GM21390 (cell line): ENCODE data around the gene INPP5D.
"Not testable (repeated sequence)": the region's sequence is repeated elsewhere in the genome, so short reads cannot be mapped to it uniquely, and the experiment has no call there.

ENCODE experiments used
- ATAC-seq: cut with Tn5 transposase; IDR thresholded peaks from one replicate; pipeline ENCODE4 v1.9.1; 2021; ENCODE audit not compliant: unreplicated experiment

INPP5D gene

DNA sequence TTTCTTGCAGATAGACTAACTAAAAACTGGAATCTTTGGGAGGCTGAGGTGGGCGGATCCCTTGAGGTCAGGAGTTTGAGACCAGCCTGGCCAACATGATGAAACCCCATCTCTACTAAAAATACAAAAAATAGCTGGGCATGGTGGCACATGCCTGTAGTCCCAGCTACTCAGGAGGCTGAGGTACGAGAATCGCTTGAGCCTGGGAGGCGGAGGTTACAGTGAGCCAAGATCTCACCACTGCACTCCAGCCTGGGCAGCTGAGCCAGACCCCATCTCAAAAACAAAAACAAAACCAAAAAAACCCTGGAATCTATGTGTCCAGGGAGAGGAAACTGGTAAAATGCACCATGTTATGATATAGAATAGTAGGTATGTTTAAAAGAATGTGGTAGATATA is 7.6 kb upstream of the INPP5D start:
- not testable (repeated sequence) for ATAC-seq

GRCh38 chr2:233053928-233054784 is 6.0 kb upstream of the INPP5D start:
- peak; percentile 64 for ATAC-seq

- ATAC-seq = no peak
Measured at GRCh38 chr2:233055362-233055761, 4.8 kb upstream of the INPP5D start.

DNA sequence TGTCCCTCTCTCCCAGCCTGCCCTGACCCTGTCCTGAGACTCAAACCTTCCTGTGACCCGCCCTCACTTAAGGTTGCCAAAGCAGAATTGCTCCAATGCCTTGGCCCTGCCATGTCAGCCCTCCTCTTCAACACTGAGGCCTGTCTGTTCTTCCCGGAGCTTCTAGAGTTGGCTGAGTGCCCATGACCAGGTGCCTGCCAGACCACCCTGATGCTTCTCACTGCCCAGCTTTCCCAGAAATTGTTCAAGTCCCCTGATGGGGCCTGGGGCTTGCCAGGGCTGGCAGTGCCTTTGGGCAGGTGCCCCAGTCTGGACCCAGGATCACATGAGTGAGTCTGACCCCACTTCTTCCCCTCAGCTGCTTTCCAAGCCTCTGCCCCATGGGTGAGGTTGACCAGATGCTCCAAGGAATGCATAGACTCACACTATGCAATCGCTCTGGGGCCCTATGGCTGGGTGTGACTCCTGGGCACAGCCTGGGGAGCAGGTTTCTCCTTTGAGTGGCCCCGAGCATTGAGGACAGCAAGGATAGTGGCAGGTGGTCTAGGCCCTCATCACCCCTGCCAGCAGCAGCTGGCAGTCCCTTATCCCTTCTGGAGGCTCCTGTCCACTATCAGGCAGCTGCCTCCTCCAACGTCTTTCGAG is 3.1 kb upstream of the INPP5D start:
- ATAC-seq = no peak

GRCh38 chr2:233058717-233059546 is 1.2 kb upstream of the INPP5D start:
- no peak for ATAC-seq

- ATAC-seq = no peak
Measured at GRCh38 chr2:233059547-233059796, 670 bp upstream of the INPP5D start.

DNA sequence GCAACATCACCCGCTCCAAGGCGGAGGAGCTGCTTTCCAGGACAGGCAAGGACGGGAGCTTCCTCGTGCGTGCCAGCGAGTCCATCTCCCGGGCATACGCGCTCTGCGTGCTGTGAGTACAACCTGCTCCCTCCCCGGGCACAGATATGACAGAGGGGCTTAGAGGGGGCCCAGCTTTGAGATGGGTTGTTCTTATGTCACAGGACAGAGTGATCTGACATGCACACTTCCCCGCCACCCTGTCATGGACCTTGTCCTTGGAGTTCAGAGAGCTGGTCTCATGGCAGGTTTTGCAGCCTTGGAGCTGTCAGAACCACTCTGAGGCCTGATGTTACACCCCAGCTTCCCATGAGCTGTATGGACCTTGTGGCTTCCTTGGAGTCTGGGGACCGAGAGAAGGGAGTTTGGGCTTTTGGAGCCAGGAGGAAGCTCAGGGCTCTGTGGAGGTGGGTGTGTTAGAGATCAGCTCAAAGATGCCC is 398 bp downstream of the INPP5D start:
- ATAC-seq = peak; percentile 0

GRCh38 chr2:233060980-233061590 is 943 bp downstream of the INPP5D start:
- ATAC-seq = no peak

- ATAC-seq = peak; percentile 27
Measured at GRCh38 chr2:233061591-233062450, 1.7 kb downstream of the INPP5D start.

- ATAC-seq = no peak
Measured at GRCh38 chr2:233062451-233062850, 2.3 kb downstream of the INPP5D start.

- no peak for ATAC-seq
Measured at GRCh38 chr2:233062946-233063268, 2.8 kb downstream of the INPP5D start.

DNA sequence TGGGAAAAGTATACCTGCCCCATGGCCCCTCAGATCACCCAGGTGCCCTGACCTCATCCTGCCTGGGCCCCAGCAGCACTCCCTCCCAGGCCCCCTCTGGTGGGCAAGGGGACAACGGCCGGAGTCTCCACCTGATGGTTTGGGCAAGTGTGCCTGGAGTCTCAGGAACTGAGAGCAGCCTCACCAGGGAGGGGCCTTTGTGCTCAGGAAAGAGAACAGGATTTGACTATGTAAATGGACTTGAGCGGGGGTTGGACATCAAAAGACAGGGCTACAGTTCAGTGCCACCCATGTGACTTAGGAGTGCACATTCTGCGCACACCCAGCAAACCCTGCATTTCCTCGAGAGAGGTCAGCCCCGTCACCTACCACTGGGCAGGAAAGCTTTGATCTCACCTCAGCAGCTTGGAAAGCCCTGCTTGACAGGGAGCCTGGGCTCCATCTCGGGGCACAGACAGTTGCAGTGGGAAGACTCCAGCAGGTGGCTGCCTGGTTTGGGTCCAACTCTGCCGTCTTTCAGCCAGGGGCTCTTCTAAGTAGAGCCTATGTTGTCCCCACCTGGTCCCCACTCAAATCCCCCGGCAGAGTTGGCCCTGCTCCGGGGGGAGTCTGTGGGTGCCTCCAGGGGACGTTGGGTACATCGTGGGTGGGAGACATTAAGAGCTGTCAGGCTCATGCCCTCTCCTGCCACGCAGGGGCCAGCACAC is 3.3 kb downstream of the INPP5D start:
- peak; percentile 50 for ATAC-seq

DNA sequence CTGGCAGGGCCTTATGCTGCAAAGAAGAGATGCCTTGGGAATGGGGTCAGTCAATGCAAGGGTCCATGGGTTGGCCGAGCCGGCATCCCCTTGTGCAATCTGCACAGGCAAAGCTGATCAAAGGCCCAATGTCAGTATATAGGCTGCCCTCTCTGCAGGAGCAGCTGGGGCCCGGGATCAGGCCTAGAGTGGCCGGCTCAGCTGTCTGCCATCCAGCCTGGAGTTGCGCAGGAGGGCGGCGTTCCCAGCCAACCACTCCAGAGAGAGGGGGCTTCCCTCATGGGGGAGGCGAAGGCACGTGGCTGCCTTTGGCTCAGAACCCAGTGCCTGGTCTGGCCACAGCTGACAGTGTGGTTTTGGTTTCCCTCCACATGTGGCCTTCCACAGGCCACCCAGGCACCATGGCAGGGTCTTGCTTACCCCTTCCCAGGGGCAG is 3.9 kb downstream of the INPP5D start:
- no peak for ATAC-seq

DNA sequence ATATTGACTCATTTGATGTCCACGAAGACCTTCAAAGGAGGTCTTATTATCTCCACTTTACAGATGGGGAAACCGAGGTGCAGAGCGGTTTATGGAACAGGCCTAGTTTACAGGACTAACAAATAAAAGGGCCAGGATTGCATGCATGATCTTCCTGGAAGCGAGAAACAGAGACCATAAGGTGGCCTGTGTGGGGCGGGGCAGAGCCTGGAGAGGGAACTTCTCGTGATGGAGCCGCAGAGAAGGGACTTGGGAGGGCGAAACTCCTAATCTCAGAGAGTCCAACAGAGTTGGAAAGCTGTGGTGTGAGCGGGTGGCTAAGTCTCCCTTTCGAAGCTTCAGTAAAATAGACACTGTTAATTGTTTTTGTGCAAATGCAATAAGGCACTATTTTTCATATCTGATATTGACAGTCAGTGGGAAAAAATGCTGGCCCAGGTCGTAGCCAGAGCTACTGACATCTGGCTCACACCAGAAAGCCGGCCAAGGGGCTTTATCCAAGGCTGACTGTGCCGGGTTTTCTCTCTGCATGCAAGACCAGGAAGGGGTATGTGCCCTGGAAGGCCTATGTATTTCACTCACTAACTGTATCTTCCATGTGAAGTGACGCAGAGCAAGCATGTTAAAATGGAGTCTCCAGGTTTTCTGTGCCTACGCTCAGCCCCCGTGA is 4.5 kb downstream of the INPP5D start:
- no peak for ATAC-seq

DNA sequence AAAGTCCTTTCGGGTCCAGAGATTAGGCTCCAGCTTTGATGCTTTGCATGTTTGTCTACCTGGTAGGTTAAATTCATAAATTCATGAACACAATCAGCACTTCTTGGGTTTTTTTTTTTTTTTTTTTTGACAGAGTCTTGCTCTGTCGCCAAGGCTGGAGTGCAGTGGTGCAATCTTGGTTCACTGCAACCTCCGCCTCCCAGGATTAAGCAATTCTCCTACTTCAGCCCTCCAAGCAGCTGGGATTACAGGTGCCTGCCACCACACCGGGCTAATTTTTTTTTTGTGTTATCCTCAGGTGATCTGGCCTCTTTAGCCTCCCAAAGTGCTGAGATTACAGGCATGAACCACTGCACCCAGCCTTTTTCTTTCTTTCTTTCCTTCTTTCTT is 5.1 kb downstream of the INPP5D start:
- ATAC-seq = not testable (repeated sequence)

DNA sequence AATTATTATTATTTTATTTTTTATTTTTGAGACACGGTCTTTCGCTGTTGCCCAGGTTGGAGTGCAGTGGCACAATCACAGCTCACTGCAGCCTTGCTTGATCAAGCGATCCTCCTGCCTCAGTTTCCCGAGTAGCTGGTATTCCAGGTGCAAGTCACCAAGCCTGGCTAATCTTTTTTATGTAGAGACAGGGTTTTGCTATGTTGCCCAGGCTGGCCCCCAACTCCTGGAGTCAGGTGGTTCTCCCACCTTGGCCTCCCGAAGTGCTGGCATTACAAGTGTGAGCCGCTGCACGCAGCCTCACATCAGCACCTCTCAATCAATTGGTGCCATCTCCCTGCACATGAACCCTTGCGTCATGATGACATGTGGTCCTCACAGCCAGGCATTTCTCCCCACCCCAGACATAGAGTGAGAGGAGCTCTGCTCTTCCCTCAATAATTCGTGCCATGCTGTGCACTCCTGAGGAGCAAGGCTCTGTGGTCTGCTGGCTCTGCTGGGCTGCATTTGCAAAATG is 5.9 kb downstream of the INPP5D start:
- ATAC-seq = no peak

DNA sequence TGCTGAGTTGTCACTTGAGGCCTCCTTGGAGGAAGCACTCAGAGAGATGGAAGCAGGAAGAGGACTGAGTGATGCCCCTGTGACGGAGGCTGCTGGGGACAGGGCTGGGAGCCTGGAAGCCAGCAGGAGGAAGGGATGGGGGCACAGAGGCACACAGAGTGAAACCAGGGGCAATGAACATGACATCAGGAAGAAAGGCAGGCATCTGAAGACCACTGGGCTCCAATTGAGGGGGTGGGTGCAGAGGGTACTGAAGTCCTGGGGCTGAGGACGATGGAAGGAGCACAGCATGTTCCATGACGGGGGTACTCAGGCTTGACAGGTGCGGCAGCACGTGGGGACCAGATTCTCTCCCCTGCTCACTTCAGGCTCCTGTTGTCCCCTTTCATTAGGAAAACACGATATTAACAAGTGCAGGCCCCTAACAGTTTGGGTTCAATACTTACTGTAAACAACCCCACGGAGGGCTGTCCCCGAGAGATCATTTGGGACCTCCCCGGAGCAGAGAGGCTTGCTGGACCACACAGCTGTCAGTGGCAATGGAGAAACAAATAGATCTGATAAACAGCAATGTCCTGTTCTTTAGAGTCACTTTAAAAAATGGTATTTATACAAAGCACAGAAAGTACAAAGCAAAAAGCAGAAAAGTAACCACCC is 8.7 kb downstream of the INPP5D start:
- no peak for ATAC-seq

DNA sequence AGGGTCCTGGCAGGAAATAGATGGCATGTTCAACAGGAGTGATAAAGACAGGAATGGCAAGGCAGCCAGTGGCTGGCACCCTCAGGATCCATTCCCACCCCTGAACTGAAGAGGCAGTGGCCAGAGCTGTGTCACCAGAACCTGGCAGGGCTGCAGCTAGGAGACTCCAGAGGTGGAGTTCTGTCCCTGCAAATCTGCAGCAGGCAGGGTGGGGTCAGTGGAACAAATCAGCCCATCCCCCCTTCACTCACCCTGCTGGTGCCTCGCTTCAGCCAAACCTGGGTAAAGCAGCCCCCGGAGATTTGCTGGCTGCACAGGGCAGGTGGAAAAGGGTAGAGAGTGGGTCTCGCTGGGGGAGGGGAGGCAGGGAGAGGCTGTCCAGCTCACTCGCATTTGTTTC is 12.7 kb downstream of the INPP5D start:
- no peak for ATAC-seq

GRCh38 chr2:233074106-233074505 is 14.0 kb downstream of the INPP5D start:
- no peak for ATAC-seq
